ENCODE data around the gene TRIM31. TPM values are rescaled to one million over a fixed set of nuclear protein-coding genes. Genes with fewer than 3 reads are reported as not detected.

The TRIM31 gene
- not detected for total RNA-seq

DNA sequence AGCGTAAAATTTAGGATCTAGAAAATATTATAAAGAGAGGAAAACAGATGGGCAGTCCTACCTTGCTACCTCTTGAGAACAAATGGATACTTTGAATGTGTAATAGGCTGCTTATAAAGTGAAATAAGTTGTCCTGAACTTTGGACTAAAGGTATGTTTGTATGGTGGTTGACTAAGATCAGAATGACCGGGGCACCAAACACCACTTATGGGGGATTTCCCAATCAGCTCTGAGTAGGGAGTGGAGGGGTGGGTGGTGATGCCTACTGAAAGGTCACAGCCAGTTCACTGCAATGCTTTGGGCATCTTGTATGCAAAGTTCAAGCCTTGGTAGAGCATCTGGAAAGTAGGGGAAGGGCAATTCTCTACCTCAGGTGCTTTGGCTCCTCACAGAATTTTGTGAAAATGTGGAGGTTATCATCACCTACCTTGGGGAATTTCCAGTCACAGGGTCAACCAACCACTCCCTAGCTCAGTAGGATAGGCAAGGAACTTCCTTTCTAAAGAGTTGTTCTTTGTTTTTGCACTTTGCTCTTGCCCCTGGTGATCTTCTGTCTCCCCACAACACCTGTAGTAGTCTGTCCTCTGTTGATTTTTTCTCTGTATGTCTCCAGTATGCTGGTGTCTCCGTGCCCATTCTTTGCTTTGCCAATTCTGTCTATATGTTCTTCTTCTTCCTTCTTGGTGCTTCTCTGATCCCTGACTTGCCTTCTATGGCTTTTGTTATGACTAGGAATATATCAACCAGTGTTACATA lies at the start of gene TRIM31:
TRIM31 (minus strand) TSS at position 88 of the 757 bp plus-strand sequence. CDS start 285 bp downstream, outside the sequence.
- no peak for DNase-seq (ENCODE audit: low spot score)
- ATAC-seq, result no peak
- intact Hi-C loops (cut with DNase I), result no loop called here

- intact Hi-C loops (cut with DNase I), result no loop called here
- ATAC-seq (no peak), DNase-seq (ENCODE audit: low spot score) (no peak)
These were observed 49.6 kb upstream of the TRIM31 start for GRCh38 chr6:30162265-30163089.

GRCh38 chr6:30160785-30161531 lies 48.1 kb upstream of the TRIM31 start, which contains the start of gene TRIM10:
Gene TRIM10, minus strand, starts transcription at chr6:30161211. Its CDS starts 353 bp downstream, at chr6:30160858.
- intact Hi-C loops (cut with DNase I), result no loop called here
- DNase-seq (ENCODE audit: low spot score), result no peak
- no peak for ATAC-seq

DNA sequence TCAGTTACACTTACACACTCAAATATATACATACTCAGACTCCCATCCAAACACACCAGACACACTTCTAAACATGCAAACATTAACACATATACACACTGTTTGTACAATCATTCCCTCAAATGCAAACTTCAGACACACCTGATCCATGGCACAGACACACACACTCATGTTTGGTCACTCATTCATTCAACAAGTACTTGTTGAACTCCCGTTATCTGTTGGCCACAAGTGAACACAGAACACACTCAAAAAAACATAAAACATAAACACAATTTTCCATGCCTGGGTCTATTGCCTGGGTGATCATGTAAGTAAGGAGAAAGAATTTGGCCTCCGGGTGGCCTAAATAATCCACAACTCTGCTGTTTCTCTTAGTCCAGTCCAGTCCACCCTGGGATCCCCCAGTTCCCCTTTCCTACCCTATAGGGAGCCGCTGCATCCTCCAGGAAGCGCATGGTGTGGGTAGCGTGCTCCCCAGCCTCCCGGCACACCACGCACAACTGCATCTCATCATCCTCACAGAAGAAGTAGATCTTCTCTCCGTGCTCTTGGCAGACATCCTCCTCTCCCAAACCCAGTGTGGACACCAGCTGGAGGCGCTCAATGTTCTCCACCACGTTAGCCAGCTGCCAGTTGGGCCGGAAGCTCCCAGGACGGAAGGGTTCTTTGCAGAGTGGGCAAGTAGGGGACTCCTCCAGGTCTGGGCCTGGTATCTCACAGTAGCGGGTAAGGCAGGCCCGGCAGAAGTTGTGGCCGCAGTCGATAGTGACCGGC lies 47.3 kb upstream of the TRIM31 start:
- ATAC-seq (no peak), DNase-seq (ENCODE audit: low spot score) (no peak)
- intact Hi-C loops (cut with DNase I), result no loop called here

GRCh38 chr6:30158475-30159040 lies 45.7 kb upstream of the TRIM31 start:
- ATAC-seq, result no peak
- DNase-seq (ENCODE audit: low spot score), result no peak
- intact Hi-C loops (cut with DNase I), result no loop called here

- DNase-seq (ENCODE audit: low spot score), result no peak
- no peak for ATAC-seq
- intact Hi-C loops (cut with DNase I), result no loop called here
These were observed 45.1 kb upstream of the TRIM31 start for GRCh38 chr6:30157999-30158398.

DNA sequence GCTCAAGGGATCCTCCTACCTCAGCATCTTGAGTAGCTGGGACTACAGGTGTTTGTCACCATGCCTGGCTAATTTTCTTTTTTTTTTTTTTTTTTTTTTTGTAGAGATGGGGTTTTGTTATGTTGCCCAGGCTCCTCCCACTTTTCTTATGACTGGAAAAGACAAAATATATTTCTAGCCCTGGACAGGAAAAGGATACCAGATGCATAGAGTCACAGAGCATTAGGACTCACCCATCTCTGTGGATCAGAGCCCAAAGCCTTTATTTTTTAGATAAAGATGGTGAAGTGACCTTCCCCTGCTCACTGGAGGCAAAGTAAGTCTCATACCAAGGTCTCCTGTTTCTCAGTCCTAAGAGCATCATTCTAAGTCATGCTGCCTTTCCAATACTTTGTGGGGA lies 44.7 kb upstream of the TRIM31 start:
- ATAC-seq, result no peak
- intact Hi-C loops (cut with DNase I), result no loop called here
- no peak for DNase-seq (ENCODE audit: low spot score)

- DNase-seq (ENCODE audit: low spot score), result no peak
- intact Hi-C loops (cut with DNase I), result no loop called here
- no peak for ATAC-seq
These were observed 43.9 kb upstream of the TRIM31 start for GRCh38 chr6:30156774-30157173.

- DNase-seq (ENCODE audit: low spot score) (no peak), ATAC-seq (peak; percentile 32)
These were observed 43.3 kb upstream of the TRIM31 start for GRCh38 chr6:30156262-30156599.

GRCh38 chr6:30155520-30156261 lies 42.8 kb upstream of the TRIM31 start:
- no peak for DNase-seq (ENCODE audit: low spot score)
- ATAC-seq, result no peak
- intact Hi-C loops (cut with DNase I), result no loop called here

More at GRCh38 chr6:30156262-30156599, 43.3 kb upstream of the TRIM31 start:
- intact Hi-C loops (cut with DNase I), result no loop called here

DNA sequence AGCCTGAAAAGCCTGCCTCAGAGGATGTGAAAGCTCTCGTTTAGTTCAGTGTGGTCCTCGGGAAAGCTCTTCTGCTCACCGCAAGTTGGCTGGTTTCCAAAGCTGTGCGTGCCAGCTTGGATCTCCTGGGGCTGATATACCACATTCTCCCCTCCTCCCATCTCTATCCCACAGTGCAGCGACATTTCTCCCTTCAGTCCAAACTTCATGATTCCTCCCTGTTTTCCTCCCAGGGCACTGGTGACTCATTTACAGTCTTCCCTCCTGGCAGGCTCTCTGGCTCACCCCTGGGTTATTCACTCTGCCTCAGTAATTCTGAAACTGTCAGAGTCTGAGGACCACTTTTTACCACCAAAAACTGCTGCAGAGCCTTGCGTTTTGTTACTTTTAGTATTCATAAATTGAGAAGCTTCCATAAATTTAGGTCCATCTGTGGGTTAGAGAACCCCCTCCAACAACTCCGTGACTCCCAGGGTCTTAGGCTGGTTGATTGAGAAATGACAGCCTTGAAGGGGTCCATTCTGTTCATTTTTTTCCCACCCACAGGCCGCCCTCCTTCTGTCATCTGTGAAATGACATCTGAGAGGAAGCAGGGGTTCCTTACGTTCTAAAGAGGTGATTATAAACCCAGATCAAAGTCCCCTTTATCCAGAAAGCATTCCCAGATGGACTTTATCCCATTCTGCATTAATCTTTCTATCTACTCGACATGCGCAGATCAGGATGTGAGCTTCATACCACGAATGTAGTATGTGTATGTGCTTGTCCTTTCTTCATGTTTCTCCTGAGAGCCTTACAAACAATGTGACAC lies 42.0 kb upstream of the TRIM31 start:
- intact Hi-C loops (cut with DNase I), result no loop called here
- ATAC-seq, result peak; percentile 22
- DNase-seq (ENCODE audit: low spot score), result no peak

DNA sequence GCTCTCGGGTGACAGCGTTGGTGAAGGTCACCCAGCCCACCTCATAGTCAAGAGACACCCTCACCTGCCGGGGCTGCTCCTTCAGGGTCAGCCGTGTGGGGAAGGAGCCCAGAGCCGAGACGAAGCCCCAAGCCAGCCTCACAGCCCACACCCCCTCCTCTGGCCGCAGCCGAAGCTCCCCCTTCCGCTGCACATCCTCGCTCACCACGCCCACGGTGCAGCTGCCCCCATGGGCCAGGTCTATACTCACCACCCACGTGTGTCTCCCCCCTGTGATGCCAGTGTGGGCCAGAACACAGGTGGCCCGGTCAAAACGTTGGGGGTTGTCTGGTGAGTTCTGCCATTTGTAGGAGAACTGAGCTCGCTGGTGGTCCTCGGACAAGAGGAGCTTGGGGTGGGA lies 41.2 kb upstream of the TRIM31 start:
- ATAC-seq (no peak), DNase-seq (ENCODE audit: low spot score) (no peak)
- intact Hi-C loops (cut with DNase I), result no loop called here

DNA sequence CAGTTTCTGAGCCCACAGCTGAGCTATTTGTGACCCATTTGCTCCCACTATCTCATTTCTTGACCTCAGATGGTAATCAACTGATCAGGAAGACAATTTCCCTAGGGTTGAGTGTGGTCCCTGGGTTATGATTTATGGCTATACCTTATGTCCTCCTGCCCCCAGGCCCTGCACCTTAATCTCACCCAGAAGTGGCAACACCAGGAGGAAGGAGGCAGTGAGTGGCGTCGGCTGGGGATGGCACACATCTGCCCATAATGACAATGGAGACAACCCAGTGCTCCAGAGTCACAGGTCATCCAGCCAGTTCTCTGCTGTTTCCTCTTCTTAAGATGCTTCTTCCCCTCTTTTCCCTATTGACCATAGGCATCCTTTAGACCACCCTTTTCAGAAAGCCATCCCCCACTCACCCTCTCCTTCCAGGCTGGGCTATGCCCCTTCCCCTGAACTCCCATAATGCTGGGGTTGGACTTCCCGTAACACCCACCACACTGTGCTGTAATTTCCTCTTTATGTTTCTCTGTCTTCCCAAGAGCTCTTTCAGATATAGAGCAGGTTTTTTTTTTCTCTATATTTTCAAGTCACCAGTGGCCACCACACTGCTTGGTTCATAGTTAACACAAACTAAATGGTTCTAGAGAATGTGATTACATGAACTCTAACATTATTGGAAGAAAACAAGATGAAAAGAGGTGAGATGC lies 40.2 kb upstream of the TRIM31 start:
- ATAC-seq, result no peak
- no peak for DNase-seq (ENCODE audit: low spot score)
- intact Hi-C loops (cut with DNase I), result no loop called here

- ATAC-seq (no peak), DNase-seq (ENCODE audit: low spot score) (no peak)
- intact Hi-C loops (cut with DNase I), result no loop called here
These were observed 39.3 kb upstream of the TRIM31 start for GRCh38 chr6:30152016-30152673.

DNA sequence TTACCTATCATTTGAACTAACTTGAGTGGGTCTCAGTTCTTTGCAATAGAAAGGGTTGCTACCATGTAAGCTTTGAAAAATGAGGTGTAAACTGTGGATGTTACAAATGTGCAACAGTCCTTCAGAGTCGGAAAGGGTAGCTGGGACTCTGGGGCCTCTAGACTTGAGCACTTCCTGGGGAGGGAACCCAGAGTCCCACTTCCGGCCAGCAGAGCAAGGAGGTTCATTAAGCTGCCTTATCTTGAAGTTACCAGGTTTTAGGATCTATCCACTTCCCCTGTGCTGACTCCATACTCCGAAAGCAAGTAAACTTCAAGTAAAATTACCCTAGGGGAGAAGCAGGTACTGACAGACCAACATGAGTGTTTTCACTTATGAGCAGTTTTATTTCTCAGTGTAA lies 38.7 kb upstream of the TRIM31 start:
- intact Hi-C loops (cut with DNase I), result no loop called here
- DNase-seq (ENCODE audit: low spot score) (no peak), ATAC-seq (no peak)
